SK-N-SH (cell line): Measurements from ENCODE around the gene DNAJB8. TPM values are rescaled to one million over a fixed set of nuclear protein-coding genes. Genes with fewer than 3 reads are reported as not detected.

Source experiments
- GATA2 ChIP-seq: sonication (generic); formaldehyde crosslinking; IDR thresholded peaks from 2 replicates; pipeline ENCODE4 v1.5.0; 2020; ENCODE audit warnings: mild to moderate bottlenecking, missing genetic modification reagents
- IRF3 ChIP-seq: fragments of 150-350 bp; IDR thresholded peaks from 2 replicates; pipeline ENCODE4 v1.6.1; 2016; ENCODE audit warnings: mild to moderate bottlenecking, low read depth, low read length
- MEF2A ChIP-seq: IDR thresholded peaks from 2 replicates; pipeline ENCODE4 v1.4.0; 2012; ENCODE audit warnings: low read depth, borderline replicate concordance
- MXI1 ChIP-seq: IDR thresholded peaks from 2 replicates; pipeline ENCODE4 v1.6.1; 2012; ENCODE audit warnings: mild to moderate bottlenecking, low read depth, low read length, improper control_type of control experiment
- PBX3 ChIP-seq: IDR thresholded peaks from 2 replicates; pipeline ENCODE4; 2012
- POLR2AphosphoS5 ChIP-seq: IDR thresholded peaks from 2 replicates; pipeline ENCODE4 v1.6.1; 2012; ENCODE audit warnings: low read depth, low read length
- REST ChIP-seq: IDR thresholded peaks from 2 replicates; pipeline ENCODE4 v1.6.1; 2012; ENCODE audit warnings: mild to moderate bottlenecking, low read depth, low read length, moderate library complexity
- SIN3A ChIP-seq: IDR thresholded peaks from 2 replicates; pipeline ENCODE4 v1.6.1; 2012; ENCODE audit warnings: low read depth, mild to moderate bottlenecking, low read length, moderate library complexity, borderline replicate concordance
- TCF12 ChIP-seq: IDR thresholded peaks from 2 replicates; pipeline ENCODE4 v1.4.0; 2012
- TEAD4 ChIP-seq: IDR thresholded peaks from 2 replicates; pipeline ENCODE4 v1.4.0; 2012; ENCODE audit warnings: mild to moderate bottlenecking, borderline replicate concordance; ENCODE audit not compliant: insufficient read depth
- USF1 ChIP-seq: IDR thresholded peaks from 2 replicates; pipeline ENCODE4 v1.4.0; 2012; ENCODE audit warnings: low read depth, borderline replicate concordance
- USF2 ChIP-seq: fragments of 150-350 bp; IDR thresholded peaks from 2 replicates; pipeline ENCODE4 v1.6.1; 2017; ENCODE audit warnings: antibody characterized with exemption, low read length, low read depth, borderline replicate concordance
- ZBTB33 ChIP-seq: IDR thresholded peaks from 2 replicates; pipeline ENCODE4 v1.4.0; 2012; ENCODE audit warnings: low read depth, borderline replicate concordance
- polyA plus RNA-seq, 3 experiments: library from polyadenylated mRNA; depleted of rRNA; stranded (reverse); fragments of >200 nt; gene quantifications; 2 replicates each; pipeline ENCODE4 v1.2.3, GENCODE V29; 2012

Gene DNAJB8
- polyA plus RNA-seq, 1 of the 3 experiments (the other 2 are of a cell fraction), result not detected

GRCh38 chr3:128468285-128468790 lies 1.6 kb upstream of the DNAJB8 start (continued):
- no peak for TF ChIP-seq ZBTB33
- no peak for TF ChIP-seq USF1
- no peak for TF ChIP-seq REST
- no peak for TF ChIP-seq IRF3
- TF ChIP-seq USF2, result no peak
- peak; percentile 70 for TF ChIP-seq TEAD4
- peak; percentile 39; the same call in 1 of the 2 replicates for TF ChIP-seq PBX3
- peak; percentile 98 for TF ChIP-seq GATA2 (CRISPR knock-in tag)
- TF ChIP-seq MEF2A, result no peak
- TF ChIP-seq TCF12, result peak; percentile 68
- TF ChIP-seq MXI1, result no peak; the same call in 1 of the 2 replicates
- peak; percentile 32; the same call in 1 of the 2 replicates for TF ChIP-seq POLR2AphosphoS5
- no peak for TF ChIP-seq SIN3A
